Measurements from ENCODE around the gene CACNG4.

The CACNG4 gene

GRCh38 chr17:66916946-66917345, 47.6 kb upstream of the CACNG4 start:
- Histone ChIP-seq H3F3A (ENCODE audit: control insufficient read depth, insufficient read depth) (no peaks in the 10 kb centered on the region), H4K20me1 (ENCODE audit: control insufficient read depth, insufficient read depth, low read depth, low read length) (no peaks in the 10 kb centered on the region), H3K36me3 (ENCODE audit: control insufficient read depth, low read length) (no peaks in the 10 kb centered on the region), H3K4me1 (ENCODE audit: control insufficient read depth, low read length) (no peaks in the 10 kb centered on the region), H3K27me3 (ENCODE audit: control insufficient read depth, low read length) (no peaks in the 10 kb centered on the region), H3K9me2 (replicated peaks; ENCODE audit: control insufficient read depth, low read length) (no peaks in the 10 kb centered on the region), H3K4me3 (ENCODE audit: low read length) (no peak overlapping the region), H3K4me2 (ENCODE audit: low read length) (no peak overlapping the region), H3K9me3 (ENCODE audit: control insufficient read depth, insufficient read depth, low read length) (no peaks in the 10 kb centered on the region), H3K79me2 (ENCODE audit: control insufficient read depth, low read length) (no peaks in the 10 kb centered on the region), H3K27ac (ENCODE audit: low read depth, low read length) (no peak overlapping the region)
- TF ChIP-seq EZH2phosphoT487 (IDR thresholded peaks at IDR 0.05; ENCODE audit: borderline replicate concordance, low read length) (no peak), CTCF (IDR thresholded peaks at IDR 0.05; ENCODE audit: low read depth, low read length, poor library complexity, severe bottlenecking) (no peak)

GRCh38 chr17:66918896-66919295, 45.6 kb upstream of the CACNG4 start:
- Histone ChIP-seq H3K9me3 (ENCODE audit: control insufficient read depth, insufficient read depth, low read length) (no peaks in the 10 kb centered on the region), H3K79me2 (ENCODE audit: control insufficient read depth, low read length) (no peaks in the 10 kb centered on the region), H3K36me3 (ENCODE audit: control insufficient read depth, low read length) (no peaks in the 10 kb centered on the region), H3K27me3 (ENCODE audit: control insufficient read depth, low read length) (no peaks in the 10 kb centered on the region), H3F3A (ENCODE audit: control insufficient read depth, insufficient read depth) (no peaks in the 10 kb centered on the region), H4K20me1 (ENCODE audit: control insufficient read depth, insufficient read depth, low read depth, low read length) (no peaks in the 10 kb centered on the region), H3K4me1 (ENCODE audit: control insufficient read depth, low read length) (no peaks in the 10 kb centered on the region), H3K27ac (ENCODE audit: low read depth, low read length) (no peak overlapping the region), H3K4me2 (ENCODE audit: low read length) (no peak overlapping the region), H3K9me2 (replicated peaks; ENCODE audit: control insufficient read depth, low read length) (no peaks in the 10 kb centered on the region), H3K4me3 (ENCODE audit: low read length) (no peak overlapping the region)
- TF ChIP-seq EZH2phosphoT487 (IDR thresholded peaks at IDR 0.05; ENCODE audit: borderline replicate concordance, low read length) = no peak

DNA sequence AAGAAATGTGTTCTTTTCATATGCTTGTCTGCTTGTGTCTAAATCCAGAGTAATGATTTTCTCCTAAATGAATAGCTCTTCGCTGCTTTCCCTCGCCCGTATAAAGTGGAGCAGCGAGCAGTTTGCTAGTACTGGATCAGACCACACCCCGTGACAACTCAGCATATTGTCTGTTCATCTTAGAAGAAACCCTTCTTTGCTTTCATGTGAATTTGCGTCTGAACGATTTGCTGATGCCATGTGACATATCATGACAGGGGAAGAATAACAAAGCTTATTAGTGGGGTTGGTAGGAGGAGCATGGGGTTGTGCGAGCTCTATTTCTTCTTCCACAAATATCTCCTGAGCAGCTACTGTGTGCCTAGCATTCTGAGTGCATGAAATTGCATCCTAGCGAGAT, 44.1 kb upstream of the CACNG4 start:
- no peaks in the 10 kb centered on the region for H3K4me1 ChIP-seq (ENCODE audit: control insufficient read depth, low read length)
- H4K20me1 ChIP-seq (ENCODE audit: control insufficient read depth, insufficient read depth, low read depth, low read length) = no peaks in the 10 kb centered on the region
- no peaks in the 10 kb centered on the region for H3F3A ChIP-seq (ENCODE audit: control insufficient read depth, insufficient read depth)
- no peak overlapping the region for H3K4me2 ChIP-seq (ENCODE audit: low read length)
- H3K36me3 ChIP-seq (ENCODE audit: control insufficient read depth, low read length) = no peaks in the 10 kb centered on the region
- H3K27me3 ChIP-seq (ENCODE audit: control insufficient read depth, low read length) = peaks cover 3% of the 10 kb centered on the region
- H3K27ac ChIP-seq (ENCODE audit: low read depth, low read length) = no peak overlapping the region
- no peak overlapping the region for H3K4me3 ChIP-seq (ENCODE audit: low read length)
- H3K9me3 ChIP-seq (ENCODE audit: control insufficient read depth, insufficient read depth, low read length) = no peaks in the 10 kb centered on the region
- H3K9me2 ChIP-seq (replicated peaks; ENCODE audit: control insufficient read depth, low read length) = no peaks in the 10 kb centered on the region
- no peak for TF ChIP-seq CTCF (IDR thresholded peaks at IDR 0.05; ENCODE audit: low read depth, low read length, poor library complexity, severe bottlenecking)
- TF ChIP-seq EZH2phosphoT487 (IDR thresholded peaks at IDR 0.05; ENCODE audit: borderline replicate concordance, low read length) = no peak
- no peaks in the 10 kb centered on the region for H3K79me2 ChIP-seq (ENCODE audit: control insufficient read depth, low read length)

- Histone ChIP-seq H4K20me1 (ENCODE audit: control insufficient read depth, insufficient read depth, low read depth, low read length) (no peaks in the 10 kb centered on the region), H3K27me3 (ENCODE audit: control insufficient read depth, low read length) (peaks cover 5% of the 10 kb centered on the region), H3K4me2 (ENCODE audit: low read length) (no peak overlapping the region), H3K27ac (ENCODE audit: low read depth, low read length) (no peak overlapping the region), H3K4me1 (ENCODE audit: control insufficient read depth, low read length) (no peaks in the 10 kb centered on the region), H3K4me3 (ENCODE audit: low read length) (no peak overlapping the region), H3K9me3 (ENCODE audit: control insufficient read depth, insufficient read depth, low read length) (no peaks in the 10 kb centered on the region), H3K79me2 (ENCODE audit: control insufficient read depth, low read length) (no peaks in the 10 kb centered on the region), H3K36me3 (ENCODE audit: control insufficient read depth, low read length) (no peaks in the 10 kb centered on the region), H3F3A (ENCODE audit: control insufficient read depth, insufficient read depth) (no peaks in the 10 kb centered on the region), H3K9me2 (replicated peaks; ENCODE audit: control insufficient read depth, low read length) (no peaks in the 10 kb centered on the region)
- TF ChIP-seq CTCF (IDR thresholded peaks at IDR 0.05; ENCODE audit: low read depth, low read length, poor library complexity, severe bottlenecking) = no peak
- TF ChIP-seq EZH2phosphoT487 (IDR thresholded peaks at IDR 0.05; ENCODE audit: borderline replicate concordance, low read length) = no peak
Measured at GRCh38 chr17:66920950-66921349, 43.6 kb upstream of the CACNG4 start.
